Measurements from ENCODE around the gene PPIL6. TPM values are rescaled to one million over a fixed set of nuclear protein-coding genes. Genes with fewer than 3 reads are reported as not detected.

Gene PPIL6
- polyA plus RNA-seq, 1 of the 3 experiments (the other 2 are of a cell fraction) = 1.1 TPM

- no peak for TF ChIP-seq GABPA (IDR thresholded peaks at IDR 0.05; ENCODE audit: low read depth)
- no peak for TF ChIP-seq EZH2phosphoT487 (IDR thresholded peaks at IDR 0.05; ENCODE audit: borderline replicate concordance, low read depth)
- TF ChIP-seq TCF12 (IDR thresholded peaks at IDR 0.05) = no peak
- no peak for TF ChIP-seq SMC3 (IDR thresholded peaks at IDR 0.05; ENCODE audit: low read depth, low read length)
- no peak for TF ChIP-seq FOXJ3 (CRISPR knock-in tag; IDR thresholded peaks at IDR 0.05)
- no peak for TF ChIP-seq TAF1 (IDR thresholded peaks at IDR 0.05; ENCODE audit: borderline replicate concordance, low read depth, low read length)
- no peak for TF ChIP-seq TEAD4 (IDR thresholded peaks at IDR 0.05; ENCODE audit: borderline replicate concordance, insufficient read depth)
- TF ChIP-seq FOSL2 (IDR thresholded peaks at IDR 0.05; ENCODE audit: borderline replicate concordance, low read depth) = no peak
- no peak for TF ChIP-seq RFX5 (IDR thresholded peaks at IDR 0.05; ENCODE audit: low read length)
- no peak for TF ChIP-seq SIN3A (IDR thresholded peaks at IDR 0.05; ENCODE audit: borderline replicate concordance, low read depth, low read length)
- H3K9me3 ChIP-seq = no peaks in the 10 kb centered on the region
- no peaks in the 10 kb centered on the region for H3K79me2 ChIP-seq (ENCODE audit: insufficient read depth)
- peaks cover 0 to 18% of the 10 kb centered on the region in 2 experiments; a peak in 1 of 4 replicates for H3K4me1 ChIP-seq (ENCODE audit: control insufficient read depth in 1 of 2, insufficient read depth in 2 of 2, low read depth in 1 of 2, low read length in 1 of 2)
- DNase-seq = no peak
- no peak overlapping the region for H3K4me2 ChIP-seq
- H4K20me1 ChIP-seq (ENCODE audit: insufficient read depth) = no peaks in the 10 kb centered on the region
- ChIA-PET CTCF (interaction anchor here (1.2 kb wide), 1 partner anchor 40 kb away, joined by 5 read pairs; no protein-coding TSS in a partner anchor), POLR2A (no interaction called here)
- no peaks in the 10 kb centered on the region for H3K27me3 ChIP-seq (ENCODE audit: insufficient read depth)
- H3K9ac ChIP-seq = no peak overlapping the region
- no peak overlapping the region for H3K4me3 ChIP-seq (ENCODE audit: low read depth in 2 of 2, low read length in 1 of 2)
- no peaks in the 10 kb centered on the region for H3K9me2 ChIP-seq
- H3K36me3 ChIP-seq (replicated peaks in 1 of 2; ENCODE audit: control insufficient read depth in 1 of 2, insufficient read depth in 2 of 2, low read length in 1 of 2) = no peaks in the 10 kb centered on the region
- H2AFZ ChIP-seq (ENCODE audit: low read depth) = no peak overlapping the region
- H3F3A ChIP-seq (replicated peaks; ENCODE audit: insufficient read depth) = no peaks in the 10 kb centered on the region
- 63% methylated on average over 4 of the region's 5 CpGs for WGBS (ENCODE audit: low lambda C conversion rate)
- H3K27ac ChIP-seq (ENCODE audit: low read depth in 2 of 2, low read length in 1 of 2) = no peak overlapping the region
Observed at GRCh38 chr6:109342506-109342905, 97.9 kb downstream of the PPIL6 start.

- H3K9ac ChIP-seq = no peak overlapping the region
- H4K20me1 ChIP-seq (ENCODE audit: insufficient read depth) = no peaks in the 10 kb centered on the region
- no peaks in the 10 kb centered on the region for H3K9me3 ChIP-seq
- no peaks in the 10 kb centered on the region for H3K36me3 ChIP-seq (replicated peaks in 1 of 2; ENCODE audit: control insufficient read depth in 1 of 2, insufficient read depth in 2 of 2, low read length in 1 of 2)
- no peak overlapping the region for H2AFZ ChIP-seq (ENCODE audit: low read depth)
- 85% methylated on average over 4 of the region's 4 CpGs for WGBS (ENCODE audit: low lambda C conversion rate)
- ChIA-PET POLR2A (no interaction called here), CTCF (interaction anchor here (0.8 kb wide), 1 partner anchor 12 kb away, joined by 3 read pairs; no protein-coding TSS in a partner anchor)
- H3K4me3 ChIP-seq (ENCODE audit: low read depth in 2 of 2, low read length in 1 of 2) = no peak overlapping the region
- TF ChIP-seq YY1 (IDR thresholded peaks at IDR 0.05; ENCODE audit: low read depth) (no peak), REST (IDR thresholded peaks at IDR 0.05; ENCODE audit: low read depth, low read length) (no peak), FOSL2 (IDR thresholded peaks at IDR 0.05; ENCODE audit: borderline replicate concordance, low read depth) (no peak), FOXJ3 (CRISPR knock-in tag; IDR thresholded peaks at IDR 0.05) (no peak), SIN3A (IDR thresholded peaks at IDR 0.05; ENCODE audit: borderline replicate concordance, low read depth, low read length) (no peak), NFIC (IDR thresholded peaks at IDR 0.05; ENCODE audit: borderline replicate concordance) (no peak), SMC3 (IDR thresholded peaks at IDR 0.05; ENCODE audit: low read depth, low read length) (no peak), MEF2A (IDR thresholded peaks at IDR 0.05; ENCODE audit: borderline replicate concordance, low read depth) (no peak), GATA2 (CRISPR knock-in tag; IDR thresholded peaks at IDR 0.05) (no peak)
- H3F3A ChIP-seq (replicated peaks; ENCODE audit: insufficient read depth) = no peaks in the 10 kb centered on the region
- H3K79me2 ChIP-seq (ENCODE audit: insufficient read depth) = no peaks in the 10 kb centered on the region
- H3K27me3 ChIP-seq (ENCODE audit: insufficient read depth) = no peaks in the 10 kb centered on the region
- H3K4me2 ChIP-seq = no peak overlapping the region
- no peak for DNase-seq
- no peaks in the 10 kb centered on the region for H3K9me2 ChIP-seq
- peaks cover 0 to 18% of the 10 kb centered on the region in 2 experiments; a peak in 1 of 4 replicates for H3K4me1 ChIP-seq (ENCODE audit: control insufficient read depth in 1 of 2, insufficient read depth in 2 of 2, low read depth in 1 of 2, low read length in 1 of 2)
- no peak overlapping the region for H3K27ac ChIP-seq (ENCODE audit: low read depth in 2 of 2, low read length in 1 of 2)
Observed at GRCh38 chr6:109340811-109341210, 99.6 kb downstream of the PPIL6 start.

Other genes with a start within 250 kb of the PPIL6 start
- gene CD164, start 58.2 kb downstream of the PPIL6 start, polyA plus RNA-seq (2012; rRNA removed) = 83.4 and 113 TPM in 2 replicates
- gene SMPD2, start 96 bp upstream of the PPIL6 start, polyA plus RNA-seq (2012; rRNA removed) = 9.7 and 11.4 TPM in 2 replicates
- 45.6 and 56.3 TPM in 2 replicates for gene MICAL1, start 15.1 kb upstream of the PPIL6 start, polyA plus RNA-seq (2012; rRNA removed)
- 1.7 and 2.1 TPM in 2 replicates for gene ZBTB24, start 42.6 kb upstream of the PPIL6 start, polyA plus RNA-seq (2012; rRNA removed)